ENCODE results near the gene C1QL1.
"Not testable (repeated sequence)": the region's sequence is repeated elsewhere in the genome, so short reads cannot be mapped to it uniquely, and the experiment has no call there.

The C1QL1 gene

GRCh38 chr17:44956998-44957981 lies 10.8 kb downstream of the C1QL1 start:
- in situ Hi-C loops (cut with MboI; ENCODE audit: low pct_unique_long_range_greater_than_20kb, low sequenced_read_pairs, unreplicated experiment): no loop called here
- TF ChIP-seq, protein P1, sequence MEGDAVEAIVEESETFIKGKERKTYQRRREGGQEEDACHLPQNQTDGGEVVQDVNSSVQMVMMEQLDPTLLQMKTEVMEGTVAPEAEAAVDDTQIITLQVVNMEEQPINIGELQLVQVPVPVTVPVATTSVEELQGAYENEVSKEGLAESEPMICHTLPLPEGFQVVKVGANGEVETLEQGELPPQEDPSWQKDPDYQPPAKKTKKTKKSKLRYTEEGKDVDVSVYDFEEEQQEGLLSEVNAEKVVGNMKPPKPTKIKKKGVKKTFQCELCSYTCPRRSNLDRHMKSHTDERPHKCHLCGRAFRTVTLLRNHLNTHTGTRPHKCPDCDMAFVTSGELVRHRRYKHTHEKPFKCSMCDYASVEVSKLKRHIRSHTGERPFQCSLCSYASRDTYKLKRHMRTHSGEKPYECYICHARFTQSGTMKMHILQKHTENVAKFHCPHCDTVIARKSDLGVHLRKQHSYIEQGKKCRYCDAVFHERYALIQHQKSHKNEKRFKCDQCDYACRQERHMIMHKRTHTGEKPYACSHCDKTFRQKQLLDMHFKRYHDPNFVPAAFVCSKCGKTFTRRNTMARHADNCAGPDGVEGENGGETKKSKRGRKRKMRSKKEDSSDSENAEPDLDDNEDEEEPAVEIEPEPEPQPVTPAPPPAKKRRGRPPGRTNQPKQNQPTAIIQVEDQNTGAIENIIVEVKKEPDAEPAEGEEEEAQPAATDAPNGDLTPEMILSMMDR (IDR thresholded peaks at IDR 0.05; ENCODE audit: extremely low read depth, insufficient read depth, missing control alignments): no peak
- DNase-seq (ENCODE audit: low spot score): no peak

GRCh38 chr17:44955674-44956425 lies 12.3 kb downstream of the C1QL1 start:
- DNase-seq (ENCODE audit: low spot score): no peak
- TF ChIP-seq, protein P1 (IDR thresholded peaks at IDR 0.05; ENCODE audit: extremely low read depth, insufficient read depth, missing control alignments): no peak
- in situ Hi-C loops (cut with MboI; ENCODE audit: low pct_unique_long_range_greater_than_20kb, low sequenced_read_pairs, unreplicated experiment): no loop called here

- no peak for DNase-seq (ENCODE audit: low spot score)
Measured at GRCh38 chr17:44952946-44953475, 15.1 kb downstream of the C1QL1 start.

GRCh38 chr17:44948315-44948795 lies 19.7 kb downstream of the C1QL1 start:
- in situ Hi-C loops (cut with MboI; ENCODE audit: low pct_unique_long_range_greater_than_20kb, low sequenced_read_pairs, unreplicated experiment): no loop called here
- TF ChIP-seq, protein P1 (IDR thresholded peaks at IDR 0.05; ENCODE audit: extremely low read depth, insufficient read depth, missing control alignments): no peak
- DNase-seq (ENCODE audit: low spot score): no peak

More at GRCh38 chr17:44952946-44953475, 15.1 kb downstream of the C1QL1 start:
- TF ChIP-seq, protein P1 (IDR thresholded peaks at IDR 0.05; ENCODE audit: extremely low read depth, insufficient read depth, missing control alignments): no peak
- in situ Hi-C loops (cut with MboI; ENCODE audit: low pct_unique_long_range_greater_than_20kb, low sequenced_read_pairs, unreplicated experiment): no loop called here

DNA sequence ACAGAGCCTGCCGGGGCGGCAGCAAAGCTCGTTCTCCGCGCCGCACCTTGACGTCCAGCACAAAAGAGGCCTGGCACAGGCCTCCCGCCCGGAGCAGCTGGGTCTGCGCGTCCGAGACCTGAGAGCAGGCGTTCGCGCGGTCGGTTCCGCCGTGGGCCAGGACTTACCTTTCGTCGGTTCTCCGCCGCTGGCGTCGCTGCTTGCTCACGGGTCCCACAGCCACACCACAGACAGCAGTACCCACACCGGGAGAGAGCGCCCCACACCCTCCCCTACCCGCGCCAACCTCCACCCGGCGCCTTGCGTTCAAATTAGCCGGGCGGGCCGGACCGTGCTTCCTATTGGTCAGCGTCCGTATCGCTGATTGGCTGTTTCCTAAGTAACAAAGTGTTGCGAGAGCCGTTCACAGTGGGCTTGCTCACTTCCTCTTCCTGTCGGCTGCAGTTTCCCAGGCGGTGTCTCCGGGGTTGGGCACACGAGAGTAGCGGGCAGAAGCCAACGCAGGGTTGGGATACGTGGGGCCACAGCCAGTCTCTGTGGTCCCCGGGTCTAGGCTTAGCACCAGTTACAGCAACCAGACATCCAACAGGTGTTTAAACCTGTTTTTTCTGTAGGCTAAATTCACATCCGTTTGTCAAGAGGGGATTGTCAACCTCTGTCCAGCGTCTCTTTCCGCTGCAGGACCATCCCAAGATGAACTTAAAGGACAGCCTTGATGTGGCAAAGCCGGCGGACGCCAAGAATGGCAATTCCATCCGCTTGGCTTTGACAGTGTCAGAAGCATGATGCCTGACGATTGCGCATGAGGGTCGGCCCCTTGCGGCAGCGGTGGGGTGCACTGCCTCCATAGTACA lies 20.4 kb downstream of the C1QL1 start, which contains the start of gene KIF18B:
TSS of gene KIF18B (minus strand) at position 313 of the 854 bp plus-strand sequence. CDS start 11,429 bp downstream, outside the sequence.
- TF ChIP-seq, protein P1 (IDR thresholded peaks at IDR 0.05; ENCODE audit: extremely low read depth, insufficient read depth, missing control alignments): no peak
- in situ Hi-C loops (cut with MboI; ENCODE audit: low pct_unique_long_range_greater_than_20kb, low sequenced_read_pairs, unreplicated experiment): no loop called here
- peak; percentile 98 for DNase-seq (ENCODE audit: low spot score)

DNA sequence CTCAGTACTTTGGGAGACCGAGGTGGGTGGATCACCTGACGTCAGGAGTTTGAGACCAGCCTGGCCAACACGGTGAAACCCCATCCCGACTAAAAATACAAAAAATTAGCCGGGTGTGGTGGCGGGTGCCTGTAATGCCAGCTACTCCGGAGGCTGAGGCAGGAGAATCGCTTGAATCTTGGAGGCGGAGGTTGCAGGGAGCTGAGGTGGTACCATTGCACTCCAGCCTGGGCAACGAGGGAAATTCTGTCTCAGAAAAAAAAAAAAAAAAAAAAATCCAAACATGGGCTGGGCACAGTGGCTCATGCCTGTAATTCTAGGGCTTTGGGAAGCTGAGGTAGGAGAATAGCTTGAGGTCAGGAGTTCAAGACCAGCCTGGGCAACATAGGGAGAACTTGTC lies 22.5 kb downstream of the C1QL1 start:
- in situ Hi-C loops (cut with MboI; ENCODE audit: low pct_unique_long_range_greater_than_20kb, low sequenced_read_pairs, unreplicated experiment); DNase-seq (ENCODE audit: low spot score): not testable (repeated sequence)

All from GM13977 (cell line).